Peyer's patch (tissue), 4 donors: ENCODE results near the gene ABCD3. TPM values are rescaled to one million over a fixed set of nuclear protein-coding genes. Genes with fewer than 3 reads are reported as not detected.
"Not testable (repeated sequence)": the region's sequence is repeated elsewhere in the genome, so short reads cannot be mapped to it uniquely, and the experiment has no call there.

Source experiments
- DNase-seq, 3 donors: peaks; one replicate each; pipeline ENCODE4 v3.0.0-alpha.2; 2017 to 2019
- H3K27ac ChIP-seq, 4 donors: fragments of 200-600 bp; sonication (generic); one replicate each; pipeline ENCODE4 v1.5.1; 2016 to 2019
- H3K27me3 ChIP-seq, 2 donors: fragments of 200-600 bp; sonication (generic); one replicate each; pipeline ENCODE4 v1.5.1; 2019
- H3K36me3 ChIP-seq, 3 donors: fragments of 200-600 bp; sonication (generic); one replicate each; pipeline ENCODE4 v1.5.1; 2016 to 2019
- H3K4me1 ChIP-seq, 4 donors: fragments of 200-600 bp; sonication (generic); one replicate each; pipeline ENCODE4 v1.5.1; 2016 to 2019
- H3K4me3 ChIP-seq, 4 donors: fragments of 200-600 bp; sonication (generic); 1 replicate in 3 of 4; 2 replicates in 1 of 4; pipeline ENCODE4 v1.5.1; 2016 to 2019; ENCODE audit warnings: mild to moderate bottlenecking in 1 of 4
- H3K9me3 ChIP-seq, 4 donors: fragments of 200-600 bp; sonication (generic); one replicate each; pipeline ENCODE4 v1.5.1; 2016 to 2019; ENCODE audit warnings: mild to moderate bottlenecking in 1 of 4
- POLR2A ChIP-seq, 2 donors: fragments of 450-650 bp; IDR thresholded peaks; one replicate each; pipeline ENCODE4 v1.5.1; 2017; ENCODE audit warnings: antibody characterized with exemption in 2 of 2, mild to moderate bottlenecking in 2 of 2, moderate library complexity in 2 of 2
- total RNA-seq, 4 donors: library from RNA; depleted of rRNA; stranded (reverse); fragments of >200 nt; gene quantifications; one replicate each; pipeline ENCODE4 v1.1.0, GENCODE V29; 2016
- TF ChIP-seq, protein P1 (sequence below), 6 experiments: fragments of 450-650 bp in 4 of 6; fragments of 200-600 bp in 2 of 6; sonication (generic) in 1 of 6; IDR thresholded peaks; one replicate each; pipeline ENCODE4 v1.5.1; 2017 to 2019; ENCODE audit warnings: antibody characterized with exemption in 6 of 6, mild to moderate bottlenecking in 3 of 6, moderate library complexity in 1 of 6

ABCD3 gene
- total RNA-seq, 4 donors from 2014 or later: 22.3 to 66.6 (median 57.0) TPM

DNA sequence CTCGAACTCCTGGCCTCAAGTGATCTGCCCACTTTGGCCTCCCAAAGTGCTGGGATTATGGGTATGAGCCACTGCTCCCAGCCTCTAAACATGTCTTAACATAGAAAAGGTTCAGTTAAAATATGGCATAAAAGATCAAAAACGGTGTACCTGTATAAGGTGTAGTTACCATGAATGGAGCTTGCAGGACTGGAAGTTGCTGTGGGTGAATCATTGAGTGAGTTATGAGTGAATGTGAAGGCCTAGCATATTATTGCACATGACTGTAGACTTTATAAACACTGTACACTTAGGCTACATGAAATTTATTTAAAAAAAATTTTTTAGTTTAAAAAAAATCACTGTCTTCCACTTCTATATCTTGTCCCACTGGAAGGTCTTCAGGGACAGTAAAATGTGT lies 15.7 kb downstream of the ABCD3 start:
- DNase-seq: no peak
- peaks cover 0 to 6% (median 2%) of the 10 kb centered on the region in 4 donors for H3K9me3 ChIP-seq
- TF ChIP-seq POLR2A (IDR thresholded peaks at IDR 0.05): no peak
- TF ChIP-seq, protein P1, sequence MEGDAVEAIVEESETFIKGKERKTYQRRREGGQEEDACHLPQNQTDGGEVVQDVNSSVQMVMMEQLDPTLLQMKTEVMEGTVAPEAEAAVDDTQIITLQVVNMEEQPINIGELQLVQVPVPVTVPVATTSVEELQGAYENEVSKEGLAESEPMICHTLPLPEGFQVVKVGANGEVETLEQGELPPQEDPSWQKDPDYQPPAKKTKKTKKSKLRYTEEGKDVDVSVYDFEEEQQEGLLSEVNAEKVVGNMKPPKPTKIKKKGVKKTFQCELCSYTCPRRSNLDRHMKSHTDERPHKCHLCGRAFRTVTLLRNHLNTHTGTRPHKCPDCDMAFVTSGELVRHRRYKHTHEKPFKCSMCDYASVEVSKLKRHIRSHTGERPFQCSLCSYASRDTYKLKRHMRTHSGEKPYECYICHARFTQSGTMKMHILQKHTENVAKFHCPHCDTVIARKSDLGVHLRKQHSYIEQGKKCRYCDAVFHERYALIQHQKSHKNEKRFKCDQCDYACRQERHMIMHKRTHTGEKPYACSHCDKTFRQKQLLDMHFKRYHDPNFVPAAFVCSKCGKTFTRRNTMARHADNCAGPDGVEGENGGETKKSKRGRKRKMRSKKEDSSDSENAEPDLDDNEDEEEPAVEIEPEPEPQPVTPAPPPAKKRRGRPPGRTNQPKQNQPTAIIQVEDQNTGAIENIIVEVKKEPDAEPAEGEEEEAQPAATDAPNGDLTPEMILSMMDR (IDR thresholded peaks at IDR 0.05): no peak
- no peak overlapping the region for H3K4me3 ChIP-seq
- peaks cover 0 to 17% (median 0%) of the 10 kb centered on the region in 4 donors for H3K4me1 ChIP-seq
- no peaks in the 10 kb centered on the region for H3K36me3 ChIP-seq
- no peaks in the 10 kb centered on the region for H3K27me3 ChIP-seq
- H3K27ac ChIP-seq: no peak overlapping the region

DNA sequence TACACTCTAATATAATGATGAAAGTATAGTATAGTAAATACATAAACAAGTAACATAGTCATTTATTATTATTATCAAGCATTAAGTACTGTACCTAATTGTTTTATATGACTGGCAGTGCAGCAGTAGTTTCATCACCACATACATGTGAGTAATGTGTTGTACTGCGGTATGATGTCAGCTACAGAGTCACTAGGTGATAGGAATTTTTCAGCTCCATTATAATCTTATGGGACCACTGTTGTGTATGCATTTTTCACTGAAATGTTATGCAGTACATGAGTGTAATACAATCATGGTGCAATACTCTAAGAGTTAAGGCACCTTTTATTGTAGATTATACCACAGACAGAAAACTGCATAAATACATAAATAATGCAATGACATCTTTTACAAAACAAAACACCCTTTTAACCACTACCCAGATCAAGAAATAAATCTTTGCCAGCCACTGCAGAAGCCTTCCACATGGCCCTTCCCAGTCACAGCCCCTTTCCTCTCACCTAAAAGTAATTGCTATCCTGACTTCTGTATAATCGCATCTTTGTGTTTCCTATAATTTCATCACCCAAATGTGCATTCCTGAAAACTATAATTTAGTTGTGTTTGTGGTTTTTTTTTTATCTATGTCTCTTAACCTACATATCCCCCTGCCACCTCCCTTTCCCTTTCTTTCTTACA lies 16.3 kb downstream of the ABCD3 start:
- H3K36me3 ChIP-seq: no peaks in the 10 kb centered on the region
- DNase-seq: no peak
- TF ChIP-seq, protein P1 (IDR thresholded peaks at IDR 0.05): no peak
- TF ChIP-seq POLR2A (IDR thresholded peaks at IDR 0.05): no peak
- H3K9me3 ChIP-seq: peaks cover 0 to 6% (median 2%) of the 10 kb centered on the region in 4 donors
- H3K4me1 ChIP-seq: peaks cover 0 to 15% (median 0%) of the 10 kb centered on the region in 4 donors
- H3K27me3 ChIP-seq: no peaks in the 10 kb centered on the region
- H3K27ac ChIP-seq: no peak overlapping the region
- H3K4me3 ChIP-seq: no peak overlapping the region

DNA sequence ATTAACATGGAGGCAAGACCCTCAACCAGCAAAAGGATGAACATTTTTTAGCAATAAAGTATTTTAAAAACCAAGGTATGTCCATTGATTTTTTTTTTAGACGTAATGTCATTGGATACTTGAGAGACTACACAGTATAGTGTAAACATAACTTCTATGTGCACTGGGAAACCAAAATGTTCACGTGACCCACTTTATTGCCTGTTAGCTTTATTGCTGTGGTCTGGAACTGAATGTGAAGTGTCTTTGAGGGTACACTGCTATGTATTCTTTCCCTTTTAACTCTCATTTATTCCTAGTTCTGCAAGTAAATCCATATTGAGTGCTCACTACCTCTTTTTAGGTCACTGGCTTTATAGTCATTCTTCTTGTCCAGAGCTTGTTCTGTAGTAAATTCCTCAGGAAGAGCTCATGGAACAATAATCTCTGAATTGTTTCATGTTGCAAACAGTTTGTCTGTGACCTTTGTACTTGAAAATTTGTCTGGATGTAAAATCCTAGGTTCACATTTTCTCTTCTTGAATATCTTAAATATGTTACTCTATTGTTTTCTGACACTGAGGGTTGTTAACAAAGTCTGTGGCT lies 20.6 kb downstream of the ABCD3 start:
- no peaks in the 10 kb centered on the region for H3K36me3 ChIP-seq
- DNase-seq: no peak
- no peak for TF ChIP-seq POLR2A (IDR thresholded peaks at IDR 0.05)
- TF ChIP-seq, protein P1 (IDR thresholded peaks at IDR 0.05): no peak
- no peaks in the 10 kb centered on the region for H3K27me3 ChIP-seq
- peaks cover 0 to 9% (median 2%) of the 10 kb centered on the region in 4 donors for H3K9me3 ChIP-seq
- H3K4me1 ChIP-seq: peaks cover 0 to 7% (median 0%) of the 10 kb centered on the region in 4 donors
- H3K4me3 ChIP-seq: no peak overlapping the region
- no peak overlapping the region for H3K27ac ChIP-seq

DNA sequence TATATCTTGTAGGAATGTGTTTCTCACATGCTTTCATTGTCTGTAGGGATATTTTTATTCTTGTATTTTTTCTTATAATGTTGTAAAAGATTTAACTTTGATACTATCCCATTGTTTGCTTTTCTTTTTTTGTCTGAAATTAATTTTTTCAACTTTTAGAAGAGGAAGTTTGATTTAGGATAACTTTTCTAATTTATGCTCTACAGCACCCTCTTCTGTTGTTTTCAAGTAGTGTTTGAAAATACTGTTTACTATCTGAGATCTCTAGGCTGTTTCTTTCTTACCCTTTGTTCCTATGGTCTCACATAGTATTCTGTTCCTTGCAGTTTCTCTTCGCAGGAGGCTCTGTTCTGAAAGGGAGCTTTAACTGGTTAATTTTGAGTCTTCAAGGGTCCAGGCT lies 21.9 kb downstream of the ABCD3 start:
- DNase-seq: no peak
- Histone ChIP-seq H3K36me3 (no peaks in the 10 kb centered on the region), H3K27me3 (no peaks in the 10 kb centered on the region), H3K4me1 (peaks cover 0 to 7% (median 0%) of the 10 kb centered on the region in 4 donors), H3K9me3 (peaks cover 0 to 9% (median 6%) of the 10 kb centered on the region in 4 donors), H3K27ac (no peak overlapping the region), H3K4me3 (no peak overlapping the region)
- no peak for TF ChIP-seq POLR2A (IDR thresholded peaks at IDR 0.05)
- TF ChIP-seq, protein P1 (IDR thresholded peaks at IDR 0.05): peak in 1 of 6 experiments; percentile 20

DNA sequence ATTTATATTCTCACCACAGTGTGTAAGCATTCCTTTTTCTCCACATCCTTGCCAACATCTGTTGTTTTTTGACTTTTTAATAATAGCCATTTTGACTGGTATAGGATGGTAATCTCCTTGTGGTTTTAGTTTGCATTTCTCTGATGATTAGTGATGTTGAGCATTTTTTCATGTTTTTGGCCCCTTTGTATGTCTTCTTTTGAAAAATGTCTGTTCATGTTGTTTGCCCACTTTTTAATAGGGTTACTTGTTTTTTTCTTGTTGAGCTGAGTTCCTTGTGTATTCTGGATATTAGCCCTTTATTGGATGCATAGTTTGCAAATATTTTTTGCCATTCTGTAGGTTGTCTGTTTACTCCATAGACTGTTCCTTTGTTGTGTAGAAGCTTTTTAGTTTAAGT lies 24.9 kb downstream of the ABCD3 start:
- H3K4me3 ChIP-seq, H3K36me3 ChIP-seq, H3K4me1 ChIP-seq, H3K27ac ChIP-seq, H3K27me3 ChIP-seq, DNase-seq: not testable (repeated sequence)
- H3K9me3 ChIP-seq: peaks cover 0 to 12% (median 2%) of the 10 kb centered on the region in 4 donors

DNA sequence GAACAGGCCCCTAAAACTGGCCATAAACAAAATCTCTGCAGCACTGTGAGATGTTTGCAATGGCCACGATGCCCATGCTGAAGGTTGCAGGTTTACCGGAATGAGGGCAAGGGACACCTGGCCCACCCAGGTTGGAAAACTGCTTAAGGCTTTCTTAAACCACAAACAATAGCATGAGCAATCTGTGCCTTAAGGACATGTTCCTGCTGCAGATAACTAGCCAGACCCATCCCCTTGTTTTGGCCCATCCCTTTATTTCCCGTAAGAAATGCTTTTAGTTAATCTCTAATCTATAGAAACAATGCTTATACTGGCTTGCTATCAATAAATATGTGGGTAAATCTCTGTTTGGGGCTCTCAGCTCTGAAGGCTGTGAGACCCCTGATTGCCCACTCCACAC lies 26.6 kb downstream of the ABCD3 start:
- peaks cover 0 to 14% (median 5%) of the 10 kb centered on the region in 4 donors for H3K9me3 ChIP-seq
- H3K4me3 ChIP-seq, H3K27me3 ChIP-seq, DNase-seq, H3K27ac ChIP-seq, H3K4me1 ChIP-seq: not testable (repeated sequence)
- H3K36me3 ChIP-seq: peaks cover 0 to 16% (median under 1%) of the 10 kb centered on the region in 3 donors

DNA sequence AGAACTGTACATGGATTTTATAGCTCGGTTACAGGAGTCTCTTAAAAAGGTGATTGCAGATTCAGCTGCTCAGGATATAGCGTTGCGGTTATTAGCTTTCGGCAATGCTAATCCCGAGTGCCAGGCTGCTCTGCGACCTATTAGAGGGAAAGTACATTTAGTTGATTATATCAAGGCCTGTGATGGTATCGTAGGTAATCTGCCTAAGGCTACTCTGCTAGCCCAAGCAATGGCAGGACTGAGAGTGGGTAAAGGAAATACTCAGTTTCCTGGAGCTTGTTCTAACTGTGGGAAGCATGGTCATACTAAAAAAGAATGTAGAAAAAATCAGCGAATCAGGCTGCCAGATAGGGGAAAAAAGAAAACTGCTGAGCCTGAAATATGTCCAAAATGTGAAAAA lies 27.5 kb downstream of the ABCD3 start:
- not testable (repeated sequence) for H3K4me3 ChIP-seq, H3K4me1 ChIP-seq, H3K27ac ChIP-seq, DNase-seq, H3K27me3 ChIP-seq
- Histone ChIP-seq H3K36me3 (peaks cover 0 to 25% (median 2%) of the 10 kb centered on the region in 3 donors), H3K9me3 (peaks cover 0 to 20% (median 9%) of the 10 kb centered on the region in 4 donors)

DNA sequence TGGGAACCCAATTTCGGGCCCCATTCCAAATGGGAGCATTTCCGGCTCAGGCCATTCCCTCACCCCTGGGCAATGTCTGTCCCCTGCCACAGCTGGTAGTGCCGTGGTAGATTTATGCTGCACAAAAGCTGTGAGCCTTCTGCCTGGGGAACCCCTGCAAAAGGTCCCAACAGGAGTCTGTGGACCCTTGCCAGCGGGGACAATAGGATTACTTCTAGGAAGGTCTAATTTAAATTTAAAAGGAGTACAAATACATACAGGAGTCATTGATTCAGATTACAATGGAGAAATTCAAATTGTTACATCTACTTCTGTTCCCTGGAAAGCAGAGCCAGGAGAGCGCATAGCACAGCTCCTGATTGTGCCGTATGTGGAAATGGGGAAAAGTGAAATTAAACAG lies 28.0 kb downstream of the ABCD3 start:
- H3K9me3 ChIP-seq: peaks cover 0 to 21% (median 9%) of the 10 kb centered on the region in 4 donors
- H3K27me3 ChIP-seq, DNase-seq: not testable (repeated sequence)

DNA sequence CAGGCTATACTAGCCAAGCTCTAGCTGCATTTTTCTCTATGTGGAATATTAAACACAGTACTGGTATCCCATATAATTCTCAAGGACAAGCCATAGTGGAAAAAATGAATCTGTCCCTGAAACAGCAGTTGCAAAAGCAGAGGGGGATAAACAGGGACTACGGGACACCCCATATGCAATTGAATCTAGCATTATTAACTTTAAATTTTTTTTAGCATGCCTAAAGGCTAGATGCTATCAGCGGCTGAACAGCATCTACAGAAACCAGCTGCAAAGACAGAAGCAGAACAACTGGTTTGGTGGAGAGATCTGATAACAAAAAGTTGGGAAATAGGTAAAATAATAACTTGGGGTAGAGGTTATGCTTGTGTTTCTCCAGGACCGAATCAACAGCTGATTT lies 30.6 kb downstream of the ABCD3 start:
- not testable (repeated sequence) for DNase-seq, H3K4me3 ChIP-seq, H3K27me3 ChIP-seq, H3K4me1 ChIP-seq, H3K27ac ChIP-seq
- Histone ChIP-seq H3K36me3 (peaks cover 0 to 39% (median 2%) of the 10 kb centered on the region in 3 donors), H3K9me3 (peaks cover 0 to 18% (median 9%) of the 10 kb centered on the region in 4 donors)

More for the DNA sequence above, 28.0 kb downstream of the ABCD3 start:
- H3K36me3 ChIP-seq: peaks cover 0 to 29% (median 2%) of the 10 kb centered on the region in 3 donors
- H3K4me3 ChIP-seq, H3K4me1 ChIP-seq, H3K27ac ChIP-seq: not testable (repeated sequence)
